ENCODE data around the gene TIMP2.
A peak's percentile ranks its signal among the peaks of the same experiment; 100 is the strongest.

DNA sequence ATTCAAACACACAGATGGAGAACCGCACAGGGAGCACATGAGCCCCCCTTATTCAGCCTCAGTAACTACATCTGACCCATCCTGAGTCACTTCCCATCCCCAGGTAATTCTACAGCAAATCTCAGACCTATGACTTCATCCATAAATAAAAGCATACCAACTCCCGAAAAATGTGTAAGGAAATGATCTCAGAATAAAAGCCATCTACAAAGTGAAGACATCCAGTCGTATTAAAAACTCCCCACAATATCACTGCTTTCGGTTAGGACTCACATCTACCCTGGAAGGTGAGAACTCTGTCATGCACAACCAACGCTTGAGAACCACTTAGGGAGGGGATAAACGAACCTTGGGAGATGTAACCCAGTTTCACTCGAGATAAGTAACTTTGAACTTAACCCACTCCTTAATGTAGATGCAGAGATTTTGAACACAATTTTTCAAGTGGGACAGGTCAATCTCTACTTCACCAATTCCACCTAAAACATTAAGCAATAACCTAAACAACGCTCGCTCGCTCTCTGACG is 85.9 kb downstream of the TIMP2 start:
- TF ChIP-seq, protein P1, sequence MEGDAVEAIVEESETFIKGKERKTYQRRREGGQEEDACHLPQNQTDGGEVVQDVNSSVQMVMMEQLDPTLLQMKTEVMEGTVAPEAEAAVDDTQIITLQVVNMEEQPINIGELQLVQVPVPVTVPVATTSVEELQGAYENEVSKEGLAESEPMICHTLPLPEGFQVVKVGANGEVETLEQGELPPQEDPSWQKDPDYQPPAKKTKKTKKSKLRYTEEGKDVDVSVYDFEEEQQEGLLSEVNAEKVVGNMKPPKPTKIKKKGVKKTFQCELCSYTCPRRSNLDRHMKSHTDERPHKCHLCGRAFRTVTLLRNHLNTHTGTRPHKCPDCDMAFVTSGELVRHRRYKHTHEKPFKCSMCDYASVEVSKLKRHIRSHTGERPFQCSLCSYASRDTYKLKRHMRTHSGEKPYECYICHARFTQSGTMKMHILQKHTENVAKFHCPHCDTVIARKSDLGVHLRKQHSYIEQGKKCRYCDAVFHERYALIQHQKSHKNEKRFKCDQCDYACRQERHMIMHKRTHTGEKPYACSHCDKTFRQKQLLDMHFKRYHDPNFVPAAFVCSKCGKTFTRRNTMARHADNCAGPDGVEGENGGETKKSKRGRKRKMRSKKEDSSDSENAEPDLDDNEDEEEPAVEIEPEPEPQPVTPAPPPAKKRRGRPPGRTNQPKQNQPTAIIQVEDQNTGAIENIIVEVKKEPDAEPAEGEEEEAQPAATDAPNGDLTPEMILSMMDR (IDR thresholded peaks at IDR 0.05; ENCODE audit: extremely low read depth in 1 of 2, insufficient read depth in 1 of 2, low read depth in 1 of 2, low read length in 2 of 2): no peak
- TF ChIP-seq POLR2A (IDR thresholded peaks at IDR 0.05; ENCODE audit: low read depth, low read length): peak; percentile 54
- no peak for TF ChIP-seq EZH2 (IDR thresholded peaks at IDR 0.05; ENCODE audit: borderline replicate concordance, low read depth, low read length, severe bottlenecking)
- TF ChIP-seq GATA2 (IDR thresholded peaks at IDR 0.05; ENCODE audit: insufficient read depth, insufficient read length, low read depth, low read length): no peak
- no peak for TF ChIP-seq MYC (IDR thresholded peaks at IDR 0.05; ENCODE audit: low read depth, low read length)
- no peak for TF ChIP-seq POLR2AphosphoS5 (IDR thresholded peaks at IDR 0.05; ENCODE audit: insufficient read depth, low read depth, low read length)
- TF ChIP-seq FOS (IDR thresholded peaks at IDR 0.05; ENCODE audit: borderline replicate concordance, insufficient read depth, low read length): peak; percentile 50
- TF ChIP-seq MAX (IDR thresholded peaks at IDR 0.05; ENCODE audit: insufficient read depth, insufficient read length): no peak
